Measurements from ENCODE around the gene PCNX2.
"Not testable (repeated sequence)": the region's sequence is repeated elsewhere in the genome, so short reads cannot be mapped to it uniquely, and the experiment has no call there.

The PCNX2 gene

GRCh38 chr1:233227930-233228465 is 67.5 kb downstream of the PCNX2 start:
- no peak for FAIRE-seq
- no peak for DNase-seq (ENCODE audit: low spot score)

DNA sequence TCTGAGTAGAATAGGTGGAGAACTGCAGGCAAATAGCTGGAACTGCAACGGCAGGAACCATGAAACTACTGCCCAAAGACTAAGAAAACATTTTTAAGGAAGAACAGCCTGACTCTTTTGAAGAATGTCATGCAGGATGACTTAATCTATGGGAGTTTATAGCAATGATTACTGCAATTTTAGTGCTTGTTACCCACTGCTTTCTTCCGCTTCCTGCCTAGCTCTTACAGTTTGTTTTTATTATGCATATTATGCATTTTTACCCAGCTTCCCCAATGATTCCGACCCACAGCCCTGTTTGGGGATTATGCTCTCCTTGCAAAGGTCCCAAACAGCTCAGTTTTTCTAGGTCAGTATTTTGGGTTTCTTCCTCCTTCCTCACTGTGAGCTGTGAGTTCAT is 71.2 kb downstream of the PCNX2 start:
- no peak for DNase-seq (ENCODE audit: low spot score)
- no peak for FAIRE-seq

GRCh38 chr1:233217832-233218231 is 77.7 kb downstream of the PCNX2 start:
- FAIRE-seq = no peak

GRCh38 chr1:233216009-233216408 is 79.5 kb downstream of the PCNX2 start:
- no peak for FAIRE-seq
- DNase-seq (ENCODE audit: low spot score) = no peak

More at GRCh38 chr1:233217832-233218231, 77.7 kb downstream of the PCNX2 start:
- no peak for DNase-seq (ENCODE audit: low spot score)

- FAIRE-seq (no peak), DNase-seq (ENCODE audit: low spot score) (no peak)
Observed at GRCh38 chr1:233215135-233215760, 80.3 kb downstream of the PCNX2 start.

GRCh38 chr1:233211595-233211994 is 83.9 kb downstream of the PCNX2 start:
- no peak for FAIRE-seq
- DNase-seq (ENCODE audit: low spot score) = no peak

DNA sequence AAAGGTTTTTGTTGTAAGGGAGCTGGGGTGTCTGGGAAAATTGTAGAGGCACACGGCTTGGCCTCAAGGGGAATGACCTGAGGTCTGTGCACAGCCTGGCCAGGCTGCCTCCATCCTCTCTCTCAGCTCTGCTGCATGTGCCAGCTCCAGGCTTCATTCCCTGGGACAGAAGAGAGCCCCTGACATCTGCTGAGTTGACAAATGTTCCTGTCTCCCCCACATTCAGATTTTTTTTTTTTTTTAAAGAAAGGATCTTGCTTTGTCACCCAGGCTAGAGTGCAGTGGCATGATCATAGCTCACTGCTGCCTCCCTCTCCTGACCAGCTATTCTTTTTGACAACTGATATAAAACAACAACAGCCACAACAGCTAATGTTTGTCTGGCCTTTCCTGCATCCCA is 84.4 kb downstream of the PCNX2 start:
- DNase-seq (ENCODE audit: low spot score) (no peak), FAIRE-seq (no peak)

GRCh38 chr1:233209481-233209880 is 86.0 kb downstream of the PCNX2 start:
- DNase-seq (ENCODE audit: low spot score) (no peak), FAIRE-seq (no peak)

- no peak for FAIRE-seq
Observed at GRCh38 chr1:233208687-233209086, 86.8 kb downstream of the PCNX2 start.

GRCh38 chr1:233197940-233198339 is 97.6 kb downstream of the PCNX2 start:
- DNase-seq (ENCODE audit: low spot score) = no peak
- no peak for FAIRE-seq

More at GRCh38 chr1:233208687-233209086, 86.8 kb downstream of the PCNX2 start:
- no peak for DNase-seq (ENCODE audit: low spot score)

- FAIRE-seq (no peak), DNase-seq (ENCODE audit: low spot score) (no peak)
Observed at GRCh38 chr1:233193741-233194140, 101.8 kb downstream of the PCNX2 start.

- DNase-seq (ENCODE audit: low spot score) (no peak), FAIRE-seq (no peak)
Observed at GRCh38 chr1:233190987-233191386, 104.5 kb downstream of the PCNX2 start.

DNA sequence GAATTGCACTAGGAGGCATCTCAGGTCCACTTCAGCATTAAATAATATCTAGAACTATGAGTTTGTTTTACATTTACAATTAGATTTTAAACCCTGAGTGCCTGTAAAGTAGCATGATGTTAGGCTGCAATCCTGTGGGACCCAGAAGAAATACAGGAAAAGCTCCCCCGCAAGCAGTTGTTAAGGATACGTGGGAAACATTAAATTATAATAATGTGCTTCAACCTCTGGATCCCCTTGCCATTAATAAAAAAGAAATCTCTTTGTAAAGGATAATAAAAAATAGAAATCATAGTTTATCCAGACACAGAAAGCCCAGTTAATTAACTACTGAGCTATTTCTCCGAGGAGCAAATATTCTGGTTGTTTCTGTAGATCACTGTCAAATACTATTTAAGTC is 106.0 kb downstream of the PCNX2 start:
- no peak for DNase-seq (ENCODE audit: low spot score)
- FAIRE-seq = no peak

GRCh38 chr1:233188061-233188460 is 107.5 kb downstream of the PCNX2 start:
- FAIRE-seq = no peak
- DNase-seq (ENCODE audit: low spot score) = no peak

DNA sequence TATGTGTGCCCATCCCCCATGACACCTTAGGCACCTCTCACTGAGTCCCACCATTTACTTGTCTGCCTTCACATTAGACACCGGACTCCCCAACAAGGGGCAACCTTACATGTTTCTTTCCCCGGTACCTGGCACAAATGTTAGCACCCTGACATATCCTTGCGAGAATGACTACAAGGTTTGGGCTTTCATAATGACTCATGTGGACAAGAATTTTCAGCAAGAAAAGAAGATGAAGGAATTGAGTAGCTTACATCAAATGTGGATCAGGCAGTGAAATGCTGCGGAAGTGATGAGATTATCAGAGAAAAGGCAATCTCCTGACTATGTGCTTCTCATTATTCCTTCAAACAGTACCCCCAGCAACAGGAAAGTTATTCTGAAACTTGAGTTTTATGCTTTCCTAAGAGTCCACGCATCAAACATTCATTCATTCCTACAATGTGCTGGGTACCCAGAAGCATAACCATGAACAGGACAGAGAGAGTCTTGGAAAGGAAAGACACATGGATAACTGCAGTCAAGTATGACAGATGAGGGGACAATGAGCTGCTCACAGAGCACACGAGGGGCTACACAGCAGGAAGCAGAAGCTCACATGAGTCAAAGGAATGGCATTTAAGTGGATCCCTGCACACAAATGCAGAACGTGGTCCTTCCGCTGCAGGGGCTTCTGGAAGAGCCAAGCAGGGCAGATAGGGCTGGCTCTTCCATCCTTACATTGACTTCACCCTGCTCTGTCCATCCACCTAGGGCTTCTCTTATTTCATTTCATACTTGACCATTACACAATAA is 112.1 kb downstream of the PCNX2 start:
- peak; percentile 32 for FAIRE-seq
- peak; percentile 13 for DNase-seq (ENCODE audit: low spot score)

GRCh38 chr1:233182587-233182986 is 112.9 kb downstream of the PCNX2 start:
- FAIRE-seq (no peak), DNase-seq (ENCODE audit: low spot score) (no peak)

DNA sequence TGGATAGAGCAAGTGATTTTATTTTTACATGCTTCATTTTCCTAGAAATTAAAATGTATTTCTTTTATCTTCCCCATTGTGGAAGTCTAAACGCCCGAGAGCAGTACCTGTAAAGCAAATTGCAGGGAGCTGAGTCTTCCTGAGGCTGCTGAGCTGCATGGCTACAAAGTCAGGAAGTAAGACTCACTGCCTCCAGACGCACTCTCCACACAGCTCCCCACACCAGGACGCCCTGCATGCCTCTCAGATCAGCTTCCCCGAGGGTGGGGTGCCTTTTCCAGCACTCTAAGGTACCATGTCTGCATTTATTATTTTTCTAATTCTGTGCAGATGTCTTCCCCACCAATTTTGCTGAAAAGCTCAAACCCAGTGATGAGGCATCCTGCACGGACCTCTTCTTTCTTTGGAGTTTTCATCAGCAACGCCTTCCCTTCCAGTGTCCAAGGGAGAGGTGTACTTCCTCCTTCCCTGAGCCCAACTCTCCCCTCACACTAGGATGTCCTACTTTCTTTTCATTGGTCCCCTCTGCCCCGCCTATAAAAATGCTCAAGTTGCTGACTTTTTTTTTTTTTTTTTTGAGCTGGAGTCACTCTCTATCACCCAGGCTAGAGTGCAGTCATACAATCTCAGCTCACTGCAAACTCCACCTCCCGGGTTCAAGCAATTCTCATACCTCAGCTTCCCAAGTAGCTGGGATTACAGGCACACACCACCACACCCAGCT is 114.7 kb downstream of the PCNX2 start:
- FAIRE-seq (no peak), DNase-seq (ENCODE audit: low spot score) (no peak)

DNA sequence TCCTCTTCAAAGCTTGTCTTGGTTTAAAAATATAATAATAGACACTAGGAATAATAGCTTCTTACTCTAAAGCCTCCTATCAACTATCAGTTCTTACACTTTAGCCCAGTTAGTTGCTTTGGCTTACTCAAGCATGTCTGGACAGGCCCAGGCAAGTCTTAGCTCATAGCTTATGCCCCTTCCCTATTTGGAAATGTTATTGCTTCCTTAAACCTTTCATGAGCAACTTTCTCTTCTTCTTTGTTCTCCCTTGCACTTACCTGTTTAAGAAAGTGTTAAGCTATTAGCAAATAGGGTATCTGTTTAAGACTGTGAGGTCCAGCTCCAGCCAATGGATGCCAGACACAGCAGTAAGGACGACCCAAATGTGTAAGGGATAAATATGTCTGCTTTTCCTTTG is 115.9 kb downstream of the PCNX2 start:
- DNase-seq (ENCODE audit: low spot score); FAIRE-seq: not testable (repeated sequence)

GRCh38 chr1:233172201-233172600 is 123.3 kb downstream of the PCNX2 start:
- DNase-seq (ENCODE audit: low spot score) = peak; percentile 23

GRCh38 chr1:233170741-233171140 is 124.8 kb downstream of the PCNX2 start:
- no peak for DNase-seq (ENCODE audit: low spot score)
- FAIRE-seq = no peak

More at GRCh38 chr1:233172201-233172600, 123.3 kb downstream of the PCNX2 start:
- FAIRE-seq = no peak

- no peak for FAIRE-seq
- DNase-seq (ENCODE audit: low spot score) = no peak
Observed at GRCh38 chr1:233168384-233168783, 127.1 kb downstream of the PCNX2 start.

DNA sequence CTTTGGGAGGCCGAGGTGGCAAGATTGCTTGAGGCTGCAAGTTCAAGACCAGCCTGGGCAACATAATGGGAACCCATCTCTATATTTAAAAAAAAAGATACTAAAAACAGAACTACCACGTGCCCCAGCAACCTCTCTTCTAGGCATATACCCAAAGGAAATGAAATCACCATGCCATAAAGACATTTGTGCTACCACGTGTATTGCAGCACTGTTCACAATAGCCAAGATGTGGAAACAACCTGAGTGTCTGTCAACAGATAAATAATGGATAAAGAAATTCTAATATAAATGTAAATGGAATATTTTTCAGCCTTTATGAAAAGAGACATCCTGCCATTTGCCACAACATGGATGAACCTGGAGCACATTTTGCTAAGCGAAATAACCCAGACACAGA is 128.6 kb downstream of the PCNX2 start:
- no peak for DNase-seq (ENCODE audit: low spot score)
- no peak for FAIRE-seq
